Ascending aorta (tissue), 2 donors: ENCODE data around the gene ELK4. TPM values are rescaled to one million over a fixed set of nuclear protein-coding genes. Genes with fewer than 3 reads are reported as not detected.

Source experiments
- DNase-seq, 2 donors: peaks; one replicate each; pipeline ENCODE4 v3.0.0-alpha.2; 2019; ENCODE audit warnings: low spot score in 2 of 2
- H3K27ac ChIP-seq, 2 donors: fragments of 200-600 bp; sonication (generic); one replicate each; pipeline ENCODE4 v1.5.1; 2016 to 2017; ENCODE audit warnings: mild to moderate bottlenecking in 1 of 2
- H3K27me3 ChIP-seq: fragments of 200-600 bp; sonication (generic); one replicate; pipeline ENCODE4 v1.5.1; 2017
- H3K36me3 ChIP-seq, 2 donors: fragments of 200-600 bp; sonication (generic); one replicate each; pipeline ENCODE4 v1.5.1; 2016
- H3K4me1 ChIP-seq, 2 donors: fragments of 200-600 bp; sonication (generic); one replicate each; pipeline ENCODE4 v1.5.1; 2016 to 2017; ENCODE audit warnings: mild to moderate bottlenecking in 1 of 2
- H3K4me3 ChIP-seq, 2 donors: fragments of 200-600 bp; sonication (generic); one replicate each; pipeline ENCODE4 v1.5.1; 2016 to 2017; ENCODE audit warnings: mild to moderate bottlenecking in 1 of 2
- H3K9me3 ChIP-seq, 2 donors: fragments of 200-600 bp; sonication (generic); one replicate each; pipeline ENCODE4 v1.5.1; 2016
- intact Hi-C: fragments of 100-400 bp; cut with DNase I; formaldehyde crosslinking; loops from one replicate; pipeline ENCODE4 v1.15.1; 2023
- total RNA-seq: library from RNA; depleted of rRNA; stranded (reverse); fragments of >200 nt; gene quantifications from one replicate; pipeline ENCODE4 v1.1.0, GENCODE V29; 2016
- TF ChIP-seq, protein P1 (sequence below), 3 experiments: fragments of 200-600 bp in 2 of 3; fragments of 450-650 bp in 1 of 3; sonication (generic) in 2 of 3; IDR thresholded peaks; one replicate each; pipeline ENCODE4 v1.5.1; 2016 to 2019; ENCODE audit warnings: antibody characterized with exemption in 3 of 3, mild to moderate bottlenecking in 1 of 3, moderate library complexity in 1 of 3

Gene ELK4
- total RNA-seq, 1 donor from 2014 or later = 23.7 TPM

GRCh38 chr1:205677167-205677566 lies 45.4 kb upstream of the ELK4 start:
- H3K36me3 ChIP-seq = no peaks in the 10 kb centered on the region
- H3K27ac ChIP-seq = no peak overlapping the region
- no peaks in the 10 kb centered on the region for H3K9me3 ChIP-seq
- intact Hi-C loops = loop anchor here (5.0 kb wide), 1 partner anchor 35 kb away; no protein-coding TSS in a partner anchor
- no peak for DNase-seq
- TF ChIP-seq, protein P1, sequence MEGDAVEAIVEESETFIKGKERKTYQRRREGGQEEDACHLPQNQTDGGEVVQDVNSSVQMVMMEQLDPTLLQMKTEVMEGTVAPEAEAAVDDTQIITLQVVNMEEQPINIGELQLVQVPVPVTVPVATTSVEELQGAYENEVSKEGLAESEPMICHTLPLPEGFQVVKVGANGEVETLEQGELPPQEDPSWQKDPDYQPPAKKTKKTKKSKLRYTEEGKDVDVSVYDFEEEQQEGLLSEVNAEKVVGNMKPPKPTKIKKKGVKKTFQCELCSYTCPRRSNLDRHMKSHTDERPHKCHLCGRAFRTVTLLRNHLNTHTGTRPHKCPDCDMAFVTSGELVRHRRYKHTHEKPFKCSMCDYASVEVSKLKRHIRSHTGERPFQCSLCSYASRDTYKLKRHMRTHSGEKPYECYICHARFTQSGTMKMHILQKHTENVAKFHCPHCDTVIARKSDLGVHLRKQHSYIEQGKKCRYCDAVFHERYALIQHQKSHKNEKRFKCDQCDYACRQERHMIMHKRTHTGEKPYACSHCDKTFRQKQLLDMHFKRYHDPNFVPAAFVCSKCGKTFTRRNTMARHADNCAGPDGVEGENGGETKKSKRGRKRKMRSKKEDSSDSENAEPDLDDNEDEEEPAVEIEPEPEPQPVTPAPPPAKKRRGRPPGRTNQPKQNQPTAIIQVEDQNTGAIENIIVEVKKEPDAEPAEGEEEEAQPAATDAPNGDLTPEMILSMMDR (IDR thresholded peaks at IDR 0.05) = no peak
- no peak overlapping the region for H3K4me3 ChIP-seq
- no peaks in the 10 kb centered on the region for H3K27me3 ChIP-seq
- H3K4me1 ChIP-seq = peaks cover 0 to 24% of the 10 kb centered on the region in 2 donors

- Histone ChIP-seq H3K27me3 (no peaks in the 10 kb centered on the region), H3K36me3 (no peaks in the 10 kb centered on the region), H3K9me3 (no peaks in the 10 kb centered on the region), H3K4me3 (no peak overlapping the region), H3K27ac (no peak overlapping the region), H3K4me1 (peaks cover 0 to 24% of the 10 kb centered on the region in 2 donors)
- intact Hi-C loops = loop anchor here (5.0 kb wide), 1 partner anchor 36 kb away; no protein-coding TSS in a partner anchor
- TF ChIP-seq, protein P1 (IDR thresholded peaks at IDR 0.05) = no peak
- no peak for DNase-seq
These were observed 44.8 kb upstream of the ELK4 start for GRCh38 chr1:205676597-205676996.

DNA sequence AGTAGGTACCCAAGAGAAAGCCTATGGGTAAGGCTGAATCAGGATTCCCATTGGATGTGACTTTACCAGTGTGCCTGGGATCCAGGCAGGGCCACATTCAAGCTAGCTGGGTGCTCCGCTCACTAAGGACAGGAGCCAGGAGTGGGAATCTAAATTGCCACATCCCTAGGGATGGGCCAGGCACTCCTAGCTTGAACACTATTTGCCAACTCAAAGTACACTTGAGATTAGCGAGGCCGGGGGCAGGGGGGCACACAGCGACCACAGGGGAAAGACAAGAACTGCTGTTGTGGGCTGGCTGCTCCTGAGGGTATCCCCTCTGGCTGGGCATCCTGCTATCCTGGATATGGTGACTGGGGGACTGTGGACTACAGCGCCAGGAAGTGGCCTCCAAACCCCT lies 44.2 kb upstream of the ELK4 start:
- no peaks in the 10 kb centered on the region for H3K27me3 ChIP-seq
- no peak overlapping the region for H3K4me3 ChIP-seq
- H3K36me3 ChIP-seq = no peaks in the 10 kb centered on the region
- intact Hi-C loops = loop anchor here (5.0 kb wide), 1 partner anchor 36 kb away; no protein-coding TSS in a partner anchor
- peaks cover 0 to 24% of the 10 kb centered on the region in 2 donors for H3K4me1 ChIP-seq
- no peak overlapping the region for H3K27ac ChIP-seq
- TF ChIP-seq, protein P1 (IDR thresholded peaks at IDR 0.05) = no peak
- H3K9me3 ChIP-seq = no peaks in the 10 kb centered on the region
- DNase-seq = no peak

DNA sequence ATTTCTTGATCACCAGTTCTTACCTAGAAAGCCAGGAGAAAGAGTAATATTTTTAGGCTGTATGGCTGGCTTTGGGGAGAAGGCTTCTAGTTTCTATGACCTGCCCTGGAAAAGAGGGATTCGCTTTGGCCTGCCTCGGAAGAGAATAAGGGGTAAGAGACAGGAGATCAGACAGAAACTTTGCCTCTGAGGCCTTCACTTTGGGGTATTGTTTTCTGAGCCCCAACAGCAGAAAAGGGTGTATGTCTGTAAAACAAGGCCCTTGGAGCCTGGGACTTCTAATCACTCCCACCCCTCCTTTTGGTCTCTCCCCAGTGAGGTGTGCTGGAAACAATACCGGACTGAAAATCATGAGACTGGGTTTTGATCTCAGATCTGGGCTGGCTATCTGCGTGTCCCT lies 43.4 kb upstream of the ELK4 start:
- Histone ChIP-seq H3K27ac (no peak overlapping the region), H3K4me1 (peaks cover 0 to 21% of the 10 kb centered on the region in 2 donors), H3K36me3 (no peaks in the 10 kb centered on the region), H3K27me3 (no peaks in the 10 kb centered on the region), H3K4me3 (no peak overlapping the region), H3K9me3 (no peaks in the 10 kb centered on the region)
- DNase-seq = no peak
- intact Hi-C loops = loop anchor here (5.0 kb wide), 1 partner anchor 37 kb away; no protein-coding TSS in a partner anchor
- TF ChIP-seq, protein P1 (IDR thresholded peaks at IDR 0.05) = no peak

DNA sequence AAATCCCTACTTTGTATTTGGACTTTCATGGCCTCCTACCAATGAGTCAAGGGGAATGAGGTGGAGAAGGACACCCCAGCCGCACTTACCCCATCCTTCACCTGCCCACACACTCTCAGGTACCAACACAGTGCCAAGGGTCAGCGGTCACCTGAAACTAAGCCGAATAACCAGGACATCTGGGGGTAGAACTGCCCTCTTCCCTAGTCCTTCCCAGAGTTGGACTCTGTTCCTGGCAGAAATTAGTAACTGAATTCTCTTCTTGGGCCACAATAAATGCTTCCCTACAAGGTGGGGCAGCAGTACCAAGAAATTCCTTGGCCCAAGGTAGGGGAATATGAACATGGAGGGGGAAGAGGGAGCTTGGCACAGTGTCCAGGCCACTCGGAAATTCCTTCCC lies 41.2 kb upstream of the ELK4 start:
- H3K9me3 ChIP-seq = no peaks in the 10 kb centered on the region
- peaks cover 0 to 9% of the 10 kb centered on the region in 2 donors for H3K4me1 ChIP-seq
- no peak overlapping the region for H3K4me3 ChIP-seq
- TF ChIP-seq, protein P1 (IDR thresholded peaks at IDR 0.05) = no peak
- intact Hi-C loops = no loop called here
- DNase-seq = no peak
- H3K27me3 ChIP-seq = no peaks in the 10 kb centered on the region
- H3K27ac ChIP-seq = peak overlapping the region; percentile 28 to 62
- no peaks in the 10 kb centered on the region for H3K36me3 ChIP-seq
